Adipose tissue (tissue), 3 donors: ENCODE data around the gene IL11RA. TPM values are rescaled to one million over a fixed set of nuclear protein-coding genes. Genes with fewer than 3 reads are reported as not detected.

Experiments
- H3K27ac ChIP-seq: one replicate; pipeline ENCODE4 v1.5.1; 2013; ENCODE audit warnings: low read depth, low read length
- WGBS, 3 donors: extraction: QIAGEN DNeasy Blood & Tissue Kit; methylation state at CpG; one replicate each; pipeline ENCODE4 v1.1.7; 2013; 5-methylcytosine and 5-hydroxymethylcytosine counted together
- polyA plus RNA-seq, 3 donors: library from polyadenylated mRNA; stranded (reverse); fragments of 200-250 nt; gene quantifications; one replicate each; pipeline ENCODE4 v1.2.3, GENCODE V29; 2013
- donor health status: healthy with polysubstance abuse.
- donor health status: Bipolar disorder and iron deficiency.
- donor health status: healthy.

Gene IL11RA
- 10 to 100 TPM in 2 of 3 donors, 1 to 10 TPM in 1; 5.3 to 43.3 (median 14.2) TPM for polyA plus RNA-seq

GRCh38 chr9:34651876-34652601, at the start of gene IL11RA:
IL11RA (plus strand) TSS chr9:34652185; CDS start chr9:34655218, 3,033 bp downstream.
- H3K27ac ChIP-seq, result no peak within 1 kb of the TSS
- WGBS, 3 donors, result 9 to 19% (median 14%) methylated on average over 24 of the region's 24 CpGs

GRCh38 chr9:34603610-34604231, 48.3 kb upstream of the IL11RA start:
- WGBS, 3 donors, result 54 to 61% (median 55%) methylated on average over 4 of the region's 4 CpGs
- no peak overlapping the region for H3K27ac ChIP-seq

- H3K27ac ChIP-seq, result no peak overlapping the region
Measured at GRCh38 chr9:34606190-34606589, 45.8 kb upstream of the IL11RA start.

GRCh38 chr9:34606905-34607304, 45.1 kb upstream of the IL11RA start:
- 83 to 88% (median 87%) methylated on average over 3 of the region's 3 CpGs for WGBS, 3 donors
- no peak overlapping the region for H3K27ac ChIP-seq

- no peak overlapping the region for H3K27ac ChIP-seq
- 48 to 60% (median 53%) methylated on average over 2 of the region's 2 CpGs for WGBS, 3 donors
Measured at GRCh38 chr9:34607331-34607730, 44.7 kb upstream of the IL11RA start.

GRCh38 chr9:34610434-34611206, 41.4 kb upstream of the IL11RA start:
- 90 to 95% (median 94%) methylated on average over 20 of the region's 20 CpGs for WGBS, 3 donors
- H3K27ac ChIP-seq, result no peak overlapping the region

GRCh38 chr9:34611251-34611810, 40.7 kb upstream of the IL11RA start:
- no peak overlapping the region for H3K27ac ChIP-seq
- whole genome bisulfite sequencing, 3 donors, result 57 to 70% (median 61%) methylated on average over 10 of the region's 10 CpGs

- peak within 1 kb of the TSS; percentile 21 for H3K27ac ChIP-seq
- 0 to 1% (median 1%) methylated on average over 75 to 77 of the region's 77 CpGs for WGBS, 3 donors
Measured at GRCh38 chr9:34611811-34612787, 39.9 kb upstream of the IL11RA start, which contains the start of gene RPP25L. RPP25L (minus strand) TSS chr9:34612097; CDS start chr9:34611296, 801 bp downstream.

- WGBS, 3 donors, result 1% methylated on average over 15 of the region's 15 CpGs
- no peak overlapping the region for H3K27ac ChIP-seq
Measured at GRCh38 chr9:34612788-34613390, 39.1 kb upstream of the IL11RA start.

- 93 to 100% (median 94%) methylated on average over 2 of the region's 2 CpGs for WGBS, 3 donors
- no peak overlapping the region for H3K27ac ChIP-seq
Measured at GRCh38 chr9:34615132-34615531, 36.9 kb upstream of the IL11RA start.

GRCh38 chr9:34620061-34620994, 31.7 kb upstream of the IL11RA start, which contains the start of gene DCTN3:
DCTN3 (minus strand) TSS chr9:34620495; CDS start chr9:34620464, 31 bp downstream.
- WGBS, 3 donors, result 4% methylated on average over 43 of the region's 43 CpGs
- H3K27ac ChIP-seq, result no peak within 1 kb of the TSS

- 11% methylated on average over 58 to 63 of the region's 63 CpGs for WGBS, 3 donors
- no peak overlapping the region for H3K27ac ChIP-seq
Measured at GRCh38 chr9:34623374-34624235, 28.4 kb upstream of the IL11RA start.

- H3K27ac ChIP-seq, result no peak overlapping the region
- 16 to 20% (median 18%) methylated on average over 39 of the region's 39 CpGs for WGBS, 3 donors
Measured at GRCh38 chr9:34624475-34625185, 27.4 kb upstream of the IL11RA start.

- WGBS, 3 donors, result 57 to 75% (median 75%) methylated on average over 3 of the region's 3 CpGs
Measured at GRCh38 chr9:34625186-34625486, 26.8 kb upstream of the IL11RA start.

More at GRCh38 chr9:34625186-34625486, 26.8 kb upstream of the IL11RA start:
- no peak overlapping the region for H3K27ac ChIP-seq
